GF-D8 (cell line): ENCODE results near the gene ENOX2.

Experiments used
- DNase-seq: peaks from one replicate; lab custom pipeline; 2025; lab: John Stamatoyannopoulos, UW

Gene ENOX2

DNA sequence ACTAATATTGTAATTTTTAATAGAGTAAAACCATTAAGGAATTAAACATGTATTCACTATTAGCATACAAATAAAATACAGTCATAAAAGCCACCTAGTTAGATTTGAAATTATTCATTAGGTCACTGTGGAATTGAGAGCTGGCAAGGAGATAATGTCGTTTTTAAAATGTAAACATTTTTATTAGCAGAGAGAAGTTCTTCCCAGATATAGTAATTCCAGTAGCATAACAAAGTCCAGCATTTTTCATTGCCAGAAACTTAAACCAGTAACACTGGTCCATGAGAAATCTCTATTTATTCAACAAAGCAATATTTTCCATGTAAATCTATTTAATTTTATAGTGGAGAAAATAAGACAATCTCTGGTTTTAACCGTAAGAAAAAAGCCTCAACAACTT lies 17.5 kb downstream of the ENOX2 start:
- DNase-seq, result no peak

DNA sequence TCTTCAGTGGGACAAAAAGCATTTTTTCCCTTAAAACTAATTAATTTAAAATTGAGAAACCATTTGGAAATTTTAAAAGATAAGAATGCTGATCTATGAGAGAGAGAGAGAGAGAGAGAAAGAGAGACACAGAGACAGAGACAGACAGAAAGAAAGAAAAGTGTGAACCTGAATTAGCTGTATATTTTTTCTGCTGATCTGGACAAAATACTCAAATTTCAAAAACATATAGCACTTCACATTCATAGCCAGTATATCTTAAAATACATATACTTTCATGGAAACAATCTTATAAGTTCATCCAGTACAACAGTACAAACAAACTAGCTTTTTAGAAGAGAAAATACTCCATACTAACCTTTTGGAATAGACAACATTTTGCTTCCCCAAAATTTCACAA lies 18.4 kb downstream of the ENOX2 start:
- DNase-seq, result no peak

DNA sequence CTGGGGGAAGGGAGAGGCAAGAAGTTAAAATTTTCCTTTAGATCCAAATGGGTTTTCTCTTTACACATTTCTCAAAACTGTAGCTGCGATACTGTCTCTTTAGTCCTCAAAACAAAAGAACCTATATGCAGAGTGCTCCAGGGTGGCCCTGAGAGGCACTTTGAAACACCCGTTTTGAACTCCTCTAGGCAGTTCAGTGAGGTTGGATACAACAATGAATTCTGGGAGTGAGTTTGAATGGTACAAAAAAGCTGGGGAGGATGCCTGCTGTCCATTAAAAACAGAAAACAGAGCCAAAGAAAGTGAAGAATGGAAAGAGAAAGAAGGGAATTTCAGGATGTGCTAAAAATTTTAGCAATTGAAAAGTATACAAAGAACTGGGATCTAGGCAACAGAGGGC lies 23.1 kb downstream of the ENOX2 start:
- DNase-seq, result no peak

DNA sequence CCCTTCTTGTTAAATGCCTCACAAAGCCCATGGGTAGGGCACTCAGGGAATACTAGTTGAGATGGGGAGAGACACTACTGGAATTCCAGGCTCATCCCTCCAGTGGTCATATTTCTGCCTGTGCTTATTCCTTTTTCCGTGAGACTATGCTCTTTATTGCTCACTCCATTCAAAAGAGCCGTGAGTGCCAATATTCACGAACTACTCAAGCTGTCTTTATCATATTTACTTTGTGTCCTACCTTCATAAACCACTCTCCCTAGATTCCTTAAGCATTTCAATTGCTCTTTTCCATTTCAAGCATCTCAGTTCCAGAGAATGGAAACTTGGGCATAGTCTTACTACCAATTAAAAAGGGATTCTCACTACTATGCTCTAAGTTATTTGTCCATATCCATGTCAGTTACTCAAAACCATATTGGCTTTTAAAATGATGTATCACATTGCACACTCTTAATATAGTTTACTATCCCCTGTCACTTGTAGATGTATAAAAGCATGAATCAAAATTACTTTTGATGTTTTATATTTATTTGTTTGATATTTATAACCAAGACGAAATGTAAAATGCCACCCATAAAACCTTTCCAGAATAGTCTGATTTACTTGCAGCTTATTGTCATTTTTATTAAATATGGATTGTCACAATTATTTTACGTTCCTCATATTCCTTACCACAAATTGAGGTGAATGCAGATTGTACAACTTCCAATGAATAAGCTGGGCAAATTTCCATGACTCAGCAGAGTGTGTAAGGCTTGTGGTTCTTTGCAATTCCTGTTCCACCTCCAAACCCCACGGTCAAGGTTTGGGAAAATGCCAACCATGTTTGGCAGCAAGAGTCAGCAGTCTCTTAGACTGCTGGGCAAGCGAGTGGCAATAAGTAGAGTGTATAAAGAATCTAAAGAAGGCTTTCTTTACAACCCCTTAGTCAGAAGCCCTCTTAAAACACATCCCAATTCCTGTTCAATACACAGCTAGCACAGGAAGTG lies 24.4 kb downstream of the ENOX2 start:
- DNase-seq, result peak; percentile 38

DNA sequence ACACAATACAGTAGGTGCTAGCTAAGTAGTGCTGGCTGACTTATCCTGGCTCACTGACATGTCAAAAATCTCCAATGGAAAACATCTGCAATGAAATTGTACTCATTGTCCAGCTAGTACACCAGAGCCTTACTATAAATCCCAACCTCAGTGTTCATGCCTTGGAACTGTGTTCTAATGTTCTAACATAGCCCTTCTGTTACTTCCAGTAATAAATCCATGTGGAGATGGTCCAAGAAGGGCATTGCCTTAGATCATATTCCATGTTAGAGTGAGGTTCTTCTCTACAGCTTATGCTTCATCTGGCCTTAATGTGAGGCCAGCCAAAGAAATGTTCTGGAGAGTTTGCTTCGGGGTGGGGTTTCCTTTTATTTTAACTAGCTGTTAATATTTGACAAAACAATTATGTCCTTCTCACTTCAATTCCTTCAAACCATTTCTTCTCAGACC lies 25.1 kb downstream of the ENOX2 start:
- no peak for DNase-seq

- DNase-seq, result no peak
Observed at GRCh38 chrX:130876226-130876625, 26.8 kb downstream of the ENOX2 start.

DNA sequence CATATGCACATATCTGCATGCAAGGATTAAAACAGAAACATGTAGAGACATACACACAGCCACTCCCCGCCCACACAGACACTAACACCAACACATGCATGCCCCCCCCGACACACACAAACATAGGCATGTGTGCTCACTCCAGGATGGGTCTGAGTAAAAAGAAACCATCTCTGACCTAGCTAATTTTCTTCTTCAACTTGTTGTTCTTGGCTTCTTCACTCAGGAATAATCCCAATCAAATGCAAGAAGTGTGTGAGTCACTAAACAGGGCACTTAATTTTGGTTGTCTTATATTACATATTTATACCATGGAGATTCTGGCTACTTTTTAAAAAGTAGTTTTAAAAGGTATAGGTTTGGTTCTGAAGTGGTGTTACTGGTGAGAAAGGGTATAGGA lies 28.3 kb downstream of the ENOX2 start:
- DNase-seq, result no peak

DNA sequence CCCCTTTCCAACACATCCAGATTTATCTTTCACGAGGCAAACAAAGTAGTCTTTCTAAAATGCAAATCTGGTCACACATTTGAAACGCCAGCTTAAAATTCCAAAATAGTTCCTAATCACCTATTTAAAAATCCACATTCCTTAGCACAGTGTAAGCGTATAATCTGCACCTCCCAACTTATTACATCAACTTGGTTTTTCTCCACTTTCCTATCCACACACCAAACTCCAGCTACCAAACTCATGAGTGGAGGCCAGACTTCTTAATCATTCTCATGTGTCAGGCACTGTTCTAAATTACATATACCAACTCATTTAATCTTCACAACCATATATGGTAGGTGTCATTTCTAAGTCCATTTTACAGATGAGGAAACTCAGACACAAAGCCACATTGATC lies 33.8 kb downstream of the ENOX2 start:
- DNase-seq, result no peak

- no peak for DNase-seq
Observed at GRCh38 chrX:130861462-130861861, 41.5 kb downstream of the ENOX2 start.

- no peak for DNase-seq
Observed at GRCh38 chrX:130857207-130857606, 45.8 kb downstream of the ENOX2 start.

DNA sequence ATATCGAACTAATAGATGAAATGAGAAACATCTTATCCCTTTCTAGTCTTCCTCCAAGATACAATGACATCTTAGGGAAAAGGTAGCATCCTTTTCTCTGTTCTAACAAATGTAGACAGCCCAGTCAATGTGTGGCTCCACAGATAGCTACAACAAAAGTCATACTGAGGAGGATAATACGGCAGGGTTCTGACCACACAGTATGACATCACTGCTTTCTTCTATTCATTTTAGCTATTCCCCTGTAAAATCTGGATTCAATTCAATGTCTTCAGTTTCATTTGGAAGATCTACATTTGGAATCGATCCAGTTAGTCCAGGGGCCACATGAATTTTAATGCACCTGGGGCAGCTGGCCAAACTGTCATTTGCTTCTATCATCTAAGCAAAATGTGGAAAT lies 51.4 kb downstream of the ENOX2 start:
- no peak for DNase-seq

DNA sequence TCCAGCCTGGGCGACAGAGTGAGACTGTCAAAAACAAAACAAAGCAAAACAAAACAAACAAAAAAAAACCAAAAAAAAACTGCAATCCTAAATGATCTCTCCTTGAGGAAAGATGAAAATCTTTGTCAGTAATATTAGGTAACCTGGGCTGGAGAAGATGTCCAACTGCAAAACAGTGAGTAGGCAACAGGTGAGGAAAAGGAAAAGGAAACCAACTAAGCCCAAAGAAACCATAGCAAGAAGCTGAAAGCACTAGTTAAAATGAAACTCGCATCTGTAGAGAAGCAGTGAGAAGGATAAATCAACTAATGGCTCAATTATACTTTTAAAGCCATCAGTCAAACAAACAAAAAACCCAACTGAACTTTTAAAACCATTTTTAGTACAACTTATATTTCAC lies 54.2 kb downstream of the ENOX2 start:
- no peak for DNase-seq

- DNase-seq, result no peak
Observed at GRCh38 chrX:130846746-130847145, 56.3 kb downstream of the ENOX2 start.

DNA sequence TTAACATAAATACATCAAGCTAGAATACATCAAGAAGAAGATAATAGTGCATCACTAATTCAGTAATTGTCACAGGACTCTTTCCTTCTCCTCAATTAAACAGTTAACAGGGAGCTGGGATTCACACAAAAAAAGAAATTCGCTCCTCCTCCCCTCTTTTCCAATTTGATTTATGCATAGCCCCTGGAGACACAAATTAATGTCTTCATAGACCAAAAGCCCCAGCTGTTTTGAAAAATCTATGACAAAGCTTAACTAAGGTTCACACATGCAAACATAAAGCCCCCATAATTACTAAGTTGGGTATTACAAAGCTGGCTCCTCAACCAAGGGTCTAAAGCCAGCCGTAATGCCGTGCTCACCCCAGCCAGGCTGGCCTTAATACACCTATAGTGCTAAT lies 61.2 kb downstream of the ENOX2 start:
- DNase-seq, result no peak

DNA sequence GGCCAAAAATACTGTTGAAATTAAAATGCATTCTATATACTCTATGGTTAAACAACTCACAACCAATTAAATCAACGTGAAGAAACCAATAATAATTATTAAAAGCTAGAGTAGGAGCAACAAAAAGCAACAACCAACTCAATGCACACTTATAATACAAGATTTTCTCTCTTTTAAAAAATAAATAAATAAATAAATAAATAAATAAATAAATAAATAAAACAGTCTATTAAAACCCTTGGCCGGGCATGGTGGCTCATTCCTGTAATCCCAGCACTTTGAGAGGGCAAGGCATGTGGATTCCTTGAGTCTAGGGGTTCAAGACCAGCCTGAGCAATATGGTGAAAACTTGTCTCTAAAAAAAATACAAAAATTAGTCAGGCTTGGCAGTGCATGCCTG lies 62.7 kb downstream of the ENOX2 start:
- no peak for DNase-seq

GRCh38 chrX:130836447-130836846 lies 66.6 kb downstream of the ENOX2 start:
- no peak for DNase-seq

GRCh38 chrX:130834830-130835229 lies 68.2 kb downstream of the ENOX2 start:
- DNase-seq, result no peak

- DNase-seq, result peak; percentile 27
Observed at GRCh38 chrX:130834149-130834548, 68.9 kb downstream of the ENOX2 start.

DNA sequence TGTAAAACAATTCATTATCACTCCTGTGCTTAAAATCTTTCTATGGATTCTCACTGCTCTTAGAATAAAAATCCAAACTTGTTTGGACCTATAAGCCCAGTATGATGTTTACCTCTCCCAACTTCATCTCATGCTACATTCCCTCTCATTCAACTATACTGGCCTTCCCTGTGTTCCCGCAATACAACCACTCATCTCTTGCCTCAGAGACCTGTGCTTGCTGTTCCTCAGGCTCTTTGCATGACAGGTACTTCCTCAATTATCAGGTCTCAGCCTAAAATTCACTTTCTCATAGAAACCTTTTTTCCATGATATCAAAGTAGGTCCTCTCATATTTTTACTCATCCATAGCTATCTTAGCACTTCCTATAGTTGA lies 71.7 kb downstream of the ENOX2 start:
- no peak for DNase-seq

GRCh38 chrX:130830599-130831346 lies 72.2 kb downstream of the ENOX2 start:
- no peak for DNase-seq

DNA sequence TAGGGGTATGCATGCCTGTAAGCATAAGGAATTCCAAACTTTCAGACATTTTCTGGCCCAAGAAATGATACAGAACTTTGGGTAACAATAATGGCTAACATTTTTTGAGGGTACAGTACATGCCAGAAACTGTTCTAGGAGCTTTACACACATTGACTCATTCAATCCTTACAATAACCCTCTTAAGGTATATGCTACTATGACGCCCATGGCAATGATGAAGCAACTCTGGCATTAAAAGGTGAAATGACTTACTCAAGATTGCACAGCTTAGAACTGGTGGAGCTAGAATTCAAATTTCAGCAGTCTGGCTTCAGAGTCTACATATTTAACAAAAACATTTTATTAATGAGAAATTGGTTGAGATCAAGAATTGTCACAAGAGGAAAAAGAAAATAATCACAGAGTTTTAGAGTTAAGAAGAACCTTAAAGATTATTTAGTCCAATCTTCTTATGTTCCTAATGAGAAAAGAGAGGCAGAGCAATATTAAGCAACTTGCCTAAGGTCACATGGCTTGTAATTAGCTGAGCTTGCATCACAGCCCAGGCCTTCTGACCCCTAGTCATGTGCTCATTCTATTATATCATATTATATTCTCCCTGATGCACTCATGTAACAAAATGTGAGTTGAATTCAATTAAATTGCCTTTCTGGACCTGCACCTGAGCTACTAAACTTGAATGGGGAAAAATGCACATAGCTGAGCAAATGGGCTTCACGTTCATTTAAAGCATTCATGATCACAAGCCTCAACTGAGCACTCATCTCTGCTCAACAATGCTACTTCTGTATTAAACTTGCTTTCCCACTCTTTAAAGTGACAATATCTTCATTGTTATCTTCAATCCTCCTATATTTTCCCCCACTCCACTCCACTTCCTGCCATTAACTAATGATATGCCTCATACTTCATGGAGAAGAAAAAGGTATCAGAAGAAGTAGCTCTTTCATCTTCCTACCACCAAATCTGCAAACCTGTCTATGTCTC lies 73.2 kb downstream of the ENOX2 start:
- DNase-seq, result no peak

- no peak for DNase-seq
Observed at GRCh38 chrX:130828641-130829040, 74.4 kb downstream of the ENOX2 start.
